ENCODE measurements around the gene IL19.

IL19 gene

GRCh38 chr1:206887701-206888100 lies 117.1 kb downstream of the IL19 start:
- Histone ChIP-seq H3K27me3 (ENCODE audit: insufficient read depth, low read length, poor library complexity, severe bottlenecking) (peaks cover 8% of the 10 kb centered on the region), H3K4me3 (ENCODE audit: low read length, poor library complexity, severe bottlenecking) (no peak overlapping the region), H3K4me2 (ENCODE audit: low read depth, low read length, poor library complexity, severe bottlenecking) (no peak overlapping the region), H3K79me2 (ENCODE audit: insufficient read depth, low read length) (no peaks in the 10 kb centered on the region), H2AFZ (ENCODE audit: low read length) (no peak overlapping the region), H4K20me1 (ENCODE audit: insufficient read depth, low read length, poor library complexity, severe bottlenecking) (no peaks in the 10 kb centered on the region), H3F3A (ENCODE audit: low read depth) (no peaks in the 10 kb centered on the region), H3K9me2 (replicated peaks; ENCODE audit: low read depth, low read length) (no peaks in the 10 kb centered on the region), H3K9ac (ENCODE audit: low read depth, low read length, poor library complexity, severe bottlenecking) (no peak overlapping the region), H3K9me3 (ENCODE audit: insufficient read depth, low read depth, low read length) (no peaks in the 10 kb centered on the region), H3K36me3 (ENCODE audit: insufficient read depth, low read length) (no peaks in the 10 kb centered on the region), H3K4me1 (ENCODE audit: insufficient read depth, low read length, poor library complexity, severe bottlenecking) (no peaks in the 10 kb centered on the region)
- TF ChIP-seq EZH2phosphoT487 (IDR thresholded peaks at IDR 0.05; ENCODE audit: borderline replicate concordance) (no peak), CTCF (conservative IDR thresholded peaks at IDR 0.05; ENCODE audit: low read length) (no peak)

GRCh38 chr1:206890125-206891060 lies 119.8 kb downstream of the IL19 start:
- Histone ChIP-seq H2AFZ (ENCODE audit: low read length) (no peak overlapping the region), H3K79me2 (ENCODE audit: insufficient read depth, low read length) (no peaks in the 10 kb centered on the region), H3K36me3 (ENCODE audit: insufficient read depth, low read length) (no peaks in the 10 kb centered on the region), H3K4me3 (ENCODE audit: low read length, poor library complexity, severe bottlenecking) (no peak overlapping the region), H3K9me3 (ENCODE audit: insufficient read depth, low read depth, low read length) (no peaks in the 10 kb centered on the region), H3K27me3 (ENCODE audit: insufficient read depth, low read length, poor library complexity, severe bottlenecking) (peaks cover 4% of the 10 kb centered on the region), H3K4me2 (ENCODE audit: low read depth, low read length, poor library complexity, severe bottlenecking) (no peak overlapping the region), H3K4me1 (ENCODE audit: insufficient read depth, low read length, poor library complexity, severe bottlenecking) (no peaks in the 10 kb centered on the region), H3K9ac (ENCODE audit: low read depth, low read length, poor library complexity, severe bottlenecking) (no peak overlapping the region), H4K20me1 (ENCODE audit: insufficient read depth, low read length, poor library complexity, severe bottlenecking) (no peaks in the 10 kb centered on the region), H3K9me2 (replicated peaks; ENCODE audit: low read depth, low read length) (no peaks in the 10 kb centered on the region), H3F3A (ENCODE audit: low read depth) (no peaks in the 10 kb centered on the region)
- TF ChIP-seq CTCF (conservative IDR thresholded peaks at IDR 0.05; ENCODE audit: low read length): no peak
- TF ChIP-seq EZH2phosphoT487 (IDR thresholded peaks at IDR 0.05; ENCODE audit: borderline replicate concordance): no peak

GRCh38 chr1:206891412-206891811 lies 120.8 kb downstream of the IL19 start:
- TF ChIP-seq CTCF (conservative IDR thresholded peaks at IDR 0.05; ENCODE audit: low read length) (no peak), EZH2phosphoT487 (IDR thresholded peaks at IDR 0.05; ENCODE audit: borderline replicate concordance) (no peak)
- no peaks in the 10 kb centered on the region for H3K79me2 ChIP-seq (ENCODE audit: insufficient read depth, low read length)
- peaks cover 4% of the 10 kb centered on the region for H3K27me3 ChIP-seq (ENCODE audit: insufficient read depth, low read length, poor library complexity, severe bottlenecking)
- H3K9ac ChIP-seq (ENCODE audit: low read depth, low read length, poor library complexity, severe bottlenecking): no peak overlapping the region
- no peaks in the 10 kb centered on the region for H3K9me3 ChIP-seq (ENCODE audit: insufficient read depth, low read depth, low read length)
- no peaks in the 10 kb centered on the region for H3K9me2 ChIP-seq (replicated peaks; ENCODE audit: low read depth, low read length)
- no peaks in the 10 kb centered on the region for H4K20me1 ChIP-seq (ENCODE audit: insufficient read depth, low read length, poor library complexity, severe bottlenecking)
- H3K4me3 ChIP-seq (ENCODE audit: low read length, poor library complexity, severe bottlenecking): no peak overlapping the region
- no peaks in the 10 kb centered on the region for H3K36me3 ChIP-seq (ENCODE audit: insufficient read depth, low read length)
- H3F3A ChIP-seq (ENCODE audit: low read depth): no peaks in the 10 kb centered on the region
- no peak overlapping the region for H2AFZ ChIP-seq (ENCODE audit: low read length)
- H3K4me2 ChIP-seq (ENCODE audit: low read depth, low read length, poor library complexity, severe bottlenecking): no peak overlapping the region
- no peaks in the 10 kb centered on the region for H3K4me1 ChIP-seq (ENCODE audit: insufficient read depth, low read length, poor library complexity, severe bottlenecking)

All from Loucy (cell line).